ENCODE results near the gene PUM1. TPM values are rescaled to one million over a fixed set of nuclear protein-coding genes. Genes with fewer than 3 reads are reported as not detected.

The PUM1 gene
- polyA plus RNA-seq, 1 donor from 2014 or later: 88.0 TPM

DNA sequence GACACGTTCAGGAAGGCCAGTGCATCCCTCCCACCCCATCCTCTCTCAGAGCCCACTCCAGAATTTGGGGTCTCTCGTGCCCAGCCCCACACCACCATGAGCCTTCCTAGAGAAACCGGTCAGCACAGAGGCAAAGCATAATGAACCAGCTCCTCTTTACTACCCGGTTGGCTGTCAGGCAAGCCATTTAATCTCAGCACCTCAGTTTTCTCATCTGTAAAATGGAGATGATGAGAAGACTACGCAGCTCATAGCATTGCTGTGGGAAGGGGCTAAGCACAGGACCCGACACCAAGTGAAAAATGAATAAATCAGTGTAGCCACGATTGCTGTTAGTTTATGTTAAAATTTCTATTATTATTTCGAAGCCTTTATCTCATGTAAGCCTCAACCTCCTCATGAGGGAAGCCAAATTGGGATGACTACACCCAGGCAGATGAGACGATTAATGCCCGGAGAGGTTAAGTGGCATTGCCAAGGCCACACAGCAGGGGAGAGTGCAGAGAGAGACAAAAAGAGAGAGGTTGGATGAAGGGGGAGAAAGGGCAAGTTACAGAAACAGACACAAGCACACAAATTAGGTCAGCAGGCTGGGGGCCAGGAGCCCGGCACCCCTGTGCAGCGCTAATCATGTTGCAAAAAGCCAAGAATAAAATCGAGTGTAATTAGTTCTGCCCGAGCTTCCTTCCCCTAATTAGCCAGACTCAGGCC lies 182.7 kb downstream of the PUM1 start:
- Mint-ChIP-seq H3K4me1 (peaks cover 5 to 20% (median 17%) of the 10 kb centered on the region in 3 donors), H3K27ac (no peak overlapping the region)

More for the DNA sequence above, 182.7 kb downstream of the PUM1 start:
- no peaks in the 10 kb centered on the region for H3K36me3 Mint-ChIP-seq
- no peaks in the 10 kb centered on the region for H3K9me3 Mint-ChIP-seq
- H3K27me3 Mint-ChIP-seq: peaks cover 22% of the 10 kb centered on the region
- no peak overlapping the region for H3K4me3 Mint-ChIP-seq

Other genes starting within 250 kb of the PUM1 start
- gene SDC3, start 157.0 kb downstream of the PUM1 start, polyA plus RNA-seq: not detected
- not detected for gene NKAIN1, start 174.2 kb upstream of the PUM1 start, polyA plus RNA-seq
- 66.0 TPM for gene SNRNP40, start 231.1 kb upstream of the PUM1 start, polyA plus RNA-seq
- gene ZCCHC17, start 231.3 kb upstream of the PUM1 start, polyA plus RNA-seq: 32.4 TPM

All from IgD-negative memory B cell (primary cell).